Measurements from ENCODE around the gene PIGZ. TPM values are rescaled to one million over a fixed set of nuclear protein-coding genes. Genes with fewer than 3 reads are reported as not detected.

The PIGZ gene
- total RNA-seq, 1 experiment from 2014 or later: 5.1 TPM

DNA sequence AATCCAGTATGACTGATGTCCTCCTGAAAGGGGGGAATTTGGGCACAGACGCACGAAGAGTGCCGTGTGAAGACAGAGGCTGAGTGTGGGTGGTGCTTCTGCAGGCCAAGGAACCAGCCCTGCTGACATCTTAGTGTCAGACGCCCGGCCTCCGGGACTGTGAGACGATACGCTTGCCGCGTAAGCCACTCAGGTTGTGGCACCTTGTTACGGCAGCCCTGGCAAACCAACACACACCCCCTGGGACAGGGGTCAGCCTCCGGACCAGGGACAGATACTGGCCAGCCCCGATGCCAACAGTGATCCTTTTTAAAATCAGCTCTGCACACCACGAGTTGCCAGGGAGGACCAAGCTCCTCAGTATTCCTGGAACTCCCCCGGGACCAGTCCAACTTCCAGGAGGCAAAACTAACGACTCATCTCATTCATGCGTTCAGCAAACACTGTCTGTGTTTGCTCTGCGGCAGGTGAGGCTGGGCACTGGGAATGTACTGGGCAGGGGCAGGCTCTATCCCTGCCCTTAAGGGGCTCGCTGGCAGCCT lies 21.2 kb upstream of the PIGZ start:
- Histone ChIP-seq H3K36me3 (ENCODE audit: control insufficient read depth, insufficient read depth, low read length) (no peaks in the 10 kb centered on the region), H3K9me3 (no peaks in the 10 kb centered on the region), H3K4me1 (peaks cover 38% of the 10 kb centered on the region), H3K27me3 (replicated peaks; ENCODE audit: control insufficient read depth, insufficient read depth, low read length) (no peaks in the 10 kb centered on the region), H3K4me3 (ENCODE audit: low read depth, low read length) (no peak overlapping the region)
- Mint-ChIP-seq H3K9me3 (ENCODE audit: unreplicated experiment) (no peaks in the 10 kb centered on the region), H3K36me3 (ENCODE audit: insufficient read depth, unreplicated experiment) (no peaks in the 10 kb centered on the region), H3K4me3 (ENCODE audit: unreplicated experiment) (no peak overlapping the region), H3K27me3 (ENCODE audit: insufficient read depth, unreplicated experiment) (no peaks in the 10 kb centered on the region), H3K27ac (ENCODE audit: unreplicated experiment) (peak overlapping the region; percentile 68), H3K4me1 (ENCODE audit: low read depth, unreplicated experiment) (peaks cover 15% of the 10 kb centered on the region)
- TF ChIP-seq, protein P1, sequence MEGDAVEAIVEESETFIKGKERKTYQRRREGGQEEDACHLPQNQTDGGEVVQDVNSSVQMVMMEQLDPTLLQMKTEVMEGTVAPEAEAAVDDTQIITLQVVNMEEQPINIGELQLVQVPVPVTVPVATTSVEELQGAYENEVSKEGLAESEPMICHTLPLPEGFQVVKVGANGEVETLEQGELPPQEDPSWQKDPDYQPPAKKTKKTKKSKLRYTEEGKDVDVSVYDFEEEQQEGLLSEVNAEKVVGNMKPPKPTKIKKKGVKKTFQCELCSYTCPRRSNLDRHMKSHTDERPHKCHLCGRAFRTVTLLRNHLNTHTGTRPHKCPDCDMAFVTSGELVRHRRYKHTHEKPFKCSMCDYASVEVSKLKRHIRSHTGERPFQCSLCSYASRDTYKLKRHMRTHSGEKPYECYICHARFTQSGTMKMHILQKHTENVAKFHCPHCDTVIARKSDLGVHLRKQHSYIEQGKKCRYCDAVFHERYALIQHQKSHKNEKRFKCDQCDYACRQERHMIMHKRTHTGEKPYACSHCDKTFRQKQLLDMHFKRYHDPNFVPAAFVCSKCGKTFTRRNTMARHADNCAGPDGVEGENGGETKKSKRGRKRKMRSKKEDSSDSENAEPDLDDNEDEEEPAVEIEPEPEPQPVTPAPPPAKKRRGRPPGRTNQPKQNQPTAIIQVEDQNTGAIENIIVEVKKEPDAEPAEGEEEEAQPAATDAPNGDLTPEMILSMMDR (IDR thresholded peaks at IDR 0.05; ENCODE audit: insufficient read depth in 1 of 2, low read depth in 1 of 2, low read length in 1 of 2, severe bottlenecking in 1 of 2, unreplicated experiment in 1 of 2): no peak
- intact Hi-C loops (cut with micrococcal nuclease; ENCODE audit: unreplicated experiment): no loop called here
- POLR2A ChIA-PET: interaction anchor here (0.6 kb wide), 2 partner anchors 16 to 99 kb away, joined by 3 to 7 read pairs; no protein-coding TSS in a partner anchor
- no TSS peak for BruUV-seq (replicated peaks)
- peak in 1 of 2 experiments; percentile 44 for DNase-seq
- CTCF ChIA-PET: interaction anchor here (1.1 to 1.7 kb wide), 3 partner anchors 14 to 39 kb away, joined by 3 to 7 read pairs (median 4); partner anchors contain the start of gene MELTF

DNA sequence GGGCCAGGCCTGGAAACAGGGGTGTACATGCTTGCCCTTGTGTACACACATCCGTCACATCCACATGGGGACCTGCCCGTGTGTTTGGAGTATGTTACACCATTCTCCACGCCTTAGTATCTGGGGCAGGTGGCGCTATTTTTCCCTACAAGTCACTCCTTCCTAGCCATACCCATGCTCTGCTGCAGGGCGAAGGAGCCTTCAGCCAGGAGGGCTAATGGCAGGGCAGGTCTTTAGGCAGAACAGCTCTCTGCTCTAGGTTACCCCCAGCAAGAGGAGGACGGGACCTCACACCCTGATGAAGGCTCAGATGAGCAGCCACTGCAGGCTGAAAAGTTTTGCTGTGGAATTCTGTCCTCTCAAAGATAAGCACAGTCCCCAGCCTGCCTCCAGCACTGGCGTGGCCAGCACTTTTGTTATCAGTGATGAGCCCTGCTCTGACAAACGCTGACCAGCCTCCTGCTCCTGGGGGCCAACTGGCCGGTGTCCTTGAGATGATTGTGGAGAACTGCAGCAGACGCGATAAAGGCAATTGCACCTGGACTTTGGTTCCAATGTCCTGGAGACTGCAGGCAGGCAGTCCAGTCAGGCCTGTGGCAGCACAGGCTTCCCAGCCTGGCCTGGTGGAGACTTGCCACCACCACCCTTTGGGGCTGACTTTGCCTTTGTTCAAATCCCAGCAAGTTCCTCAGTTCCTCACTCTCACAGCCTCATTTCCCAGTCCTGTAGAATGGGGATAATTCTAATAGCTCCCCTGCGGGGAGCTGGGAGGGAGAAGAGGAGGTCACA lies 19.8 kb upstream of the PIGZ start:
- H3K27me3 Mint-ChIP-seq (ENCODE audit: insufficient read depth, unreplicated experiment): no peaks in the 10 kb centered on the region
- Histone ChIP-seq H3K4me1 (peaks cover 38% of the 10 kb centered on the region), H3K4me3 (ENCODE audit: low read depth, low read length) (no peak overlapping the region), H3K36me3 (ENCODE audit: control insufficient read depth, insufficient read depth, low read length) (no peaks in the 10 kb centered on the region), H3K9me3 (0 out of 2 replicates have a peak, but pooled peaks cover under 1% of the 10 kb centered on the region), H3K27me3 (replicated peaks; ENCODE audit: control insufficient read depth, insufficient read depth, low read length) (no peaks in the 10 kb centered on the region)
- ChIA-PET CTCF (interaction anchor here (0.6 to 0.8 kb wide), 3 partner anchors 25 to 44 kb away, joined by 3 read pairs; partner anchors contain the start of gene MELTF), POLR2A (interaction anchor here (0.5 kb wide), 1 partner anchor 307 kb away, joined by 4 read pairs; no protein-coding TSS in a partner anchor)
- intact Hi-C loops (cut with micrococcal nuclease; ENCODE audit: unreplicated experiment): loop anchor here (1.0 kb wide), 1 partner anchor 13 kb away; no protein-coding TSS in a partner anchor
- H3K36me3 Mint-ChIP-seq (ENCODE audit: insufficient read depth, unreplicated experiment): no peaks in the 10 kb centered on the region
- DNase-seq: peak; percentile 69 to 87
- TF ChIP-seq, protein P1 (IDR thresholded peaks at IDR 0.05; ENCODE audit: insufficient read depth in 1 of 2, low read depth in 1 of 2, low read length in 1 of 2, severe bottlenecking in 1 of 2, unreplicated experiment in 1 of 2): peak in 1 of 2 experiments; percentile 48
- no peak overlapping the region for H3K4me3 Mint-ChIP-seq (ENCODE audit: unreplicated experiment)
- BruUV-seq (replicated peaks): no TSS peak
- H3K9me3 Mint-ChIP-seq (ENCODE audit: unreplicated experiment): peaks cover 13% of the 10 kb centered on the region
- peaks cover 15% of the 10 kb centered on the region for H3K4me1 Mint-ChIP-seq (ENCODE audit: low read depth, unreplicated experiment)
- peak overlapping the region; percentile 68 for H3K27ac Mint-ChIP-seq (ENCODE audit: unreplicated experiment)

DNA sequence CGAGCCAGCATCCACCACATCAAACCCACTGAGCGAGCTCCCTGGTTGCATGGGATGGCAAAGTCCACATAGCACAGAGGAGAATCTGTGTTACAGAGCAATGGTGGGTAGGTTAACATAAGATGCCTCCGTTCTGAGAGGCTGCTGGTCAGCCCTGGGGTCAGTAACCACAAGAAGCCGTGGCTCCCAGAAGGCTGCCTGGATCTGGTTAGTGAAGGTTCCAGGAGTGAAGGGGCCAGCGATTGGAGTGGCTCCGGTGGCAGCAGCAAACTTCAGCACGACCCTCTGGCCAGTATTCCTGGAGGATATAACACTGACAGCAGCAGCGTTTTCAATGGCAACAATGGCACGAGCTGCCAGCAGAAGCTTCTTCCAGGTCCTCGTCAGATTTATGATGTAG lies 18.4 kb upstream of the PIGZ start:
- H3K4me1 Mint-ChIP-seq (ENCODE audit: low read depth, unreplicated experiment): peaks cover 15% of the 10 kb centered on the region
- Histone ChIP-seq H3K9me3 (0 out of 2 replicates have a peak, but pooled peaks cover 6% of the 10 kb centered on the region), H3K4me3 (ENCODE audit: low read depth, low read length) (no peak overlapping the region), H3K27me3 (replicated peaks; ENCODE audit: control insufficient read depth, insufficient read depth, low read length) (no peaks in the 10 kb centered on the region), H3K36me3 (ENCODE audit: control insufficient read depth, insufficient read depth, low read length) (no peaks in the 10 kb centered on the region), H3K4me1 (peaks cover 38% of the 10 kb centered on the region)
- no peak overlapping the region for H3K4me3 Mint-ChIP-seq (ENCODE audit: unreplicated experiment)
- DNase-seq: no peak
- no TSS peak for BruUV-seq (replicated peaks)
- ChIA-PET POLR2A (no interaction called here), CTCF (no interaction called here)
- TF ChIP-seq, protein P1 (IDR thresholded peaks at IDR 0.05; ENCODE audit: insufficient read depth in 1 of 2, low read depth in 1 of 2, low read length in 1 of 2, severe bottlenecking in 1 of 2, unreplicated experiment in 1 of 2): no peak
- H3K36me3 Mint-ChIP-seq (ENCODE audit: insufficient read depth, unreplicated experiment): no peaks in the 10 kb centered on the region
- intact Hi-C loops (cut with micrococcal nuclease; ENCODE audit: unreplicated experiment): no loop called here
- peaks cover 19% of the 10 kb centered on the region for H3K9me3 Mint-ChIP-seq (ENCODE audit: unreplicated experiment)
- no peaks in the 10 kb centered on the region for H3K27me3 Mint-ChIP-seq (ENCODE audit: insufficient read depth, unreplicated experiment)
- H3K27ac Mint-ChIP-seq (ENCODE audit: unreplicated experiment): no peak overlapping the region
